HepG2 (cell line): ENCODE results near the gene CALR. TPM values are rescaled to one million over a fixed set of nuclear protein-coding genes. Genes with fewer than 3 reads are reported as not detected.

Experiments
- ARID4A ChIP-seq: sonication (generic); formaldehyde crosslinking; IDR thresholded peaks from 2 replicates; pipeline ENCODE4 v1.5.0; 2020; ENCODE audit warnings: mild to moderate bottlenecking, missing genetic modification reagents, borderline replicate concordance
- CBFB ChIP-seq: sonication (generic); formaldehyde crosslinking; IDR thresholded peaks from 2 replicates; pipeline ENCODE4 v1.4.0; 2020; ENCODE audit warnings: missing genetic modification reagents
- GATA4 ChIP-seq: sonication (generic); IDR thresholded peaks from 2 replicates; pipeline ENCODE4 v1.6.1; 2016; ENCODE audit warnings: antibody characterized with exemption, low read depth, borderline replicate concordance
- GLI4 ChIP-seq: sonication (generic); formaldehyde crosslinking; IDR thresholded peaks from 2 replicates; pipeline ENCODE4 v1.5.1; 2020; ENCODE audit warnings: missing genetic modification reagents, mild to moderate bottlenecking, moderate library complexity, borderline replicate concordance
- GTF3A ChIP-seq: sonication (generic); formaldehyde crosslinking; conservative IDR thresholded peaks from 2 replicates; pipeline ENCODE4 v1.4.0; 2020; ENCODE audit warnings: mild to moderate bottlenecking, missing genetic modification reagents
- LCORL ChIP-seq, 2 experiments: fragments of 450-650 bp in 1 of 2; sonication (generic) in 1 of 2; formaldehyde crosslinking in 1 of 2; IDR thresholded peaks; 2 replicates each; pipeline versions ENCODE4 v1.5.0 to v1.6.1; 2017 to 2020; ENCODE audit warnings: antibody characterized with exemption in 1 of 2, missing genetic modification reagents in 1 of 2
- MYNN ChIP-seq: sonication (generic); formaldehyde crosslinking; IDR thresholded peaks from 2 replicates; pipeline ENCODE4 v1.4.0; 2020; ENCODE audit warnings: mild to moderate bottlenecking, low read depth, missing genetic modification reagents
- RELA ChIP-seq: sonication (generic); formaldehyde crosslinking; IDR thresholded peaks from 2 replicates; pipeline ENCODE4 v1.4.0; 2020; ENCODE audit warnings: missing genetic modification reagents
- SNAI1 ChIP-seq: sonication (generic); formaldehyde crosslinking; IDR thresholded peaks from 2 replicates; pipeline ENCODE4 v1.5.0; 2020; ENCODE audit warnings: mild to moderate bottlenecking, missing genetic modification reagents, borderline replicate concordance
- SOX13 ChIP-seq, 3 experiments: fragments of 450-650 bp in 1 of 3; sonication (generic) in 1 of 3; formaldehyde crosslinking in 1 of 3; IDR thresholded peaks in 2 of 3; conservative IDR thresholded peaks in 1 of 3; 2 replicates each; pipeline versions ENCODE4 v1.5.0 to v1.6.1; 2016 to 2020; ENCODE audit warnings: antibody characterized with exemption in 1 of 3, mild to moderate bottlenecking in 1 of 3, missing compliant biosample characterization in 1 of 3, missing genetic modification reagents in 1 of 3, moderate library complexity in 1 of 3
- SRSF1 ChIP-seq: fragments of 200-400 bp; formaldehyde crosslinking; optimal IDR thresholded peaks from 2 replicates; pipeline ENCODE3; 2017; ENCODE audit warnings: mild to moderate bottlenecking, low read depth, low read length, moderate library complexity
- ZBTB40 ChIP-seq, 2 experiments: fragments of 450-650 bp in 1 of 2; sonication (generic) in 1 of 2; formaldehyde crosslinking in 1 of 2; IDR thresholded peaks; 2 replicates each; pipeline versions ENCODE4 v1.6.1 to v1.8.0; 2016 to 2022; ENCODE audit warnings: antibody characterized with exemption in 1 of 2, mild to moderate bottlenecking in 1 of 2, missing genetic modification reagents in 1 of 2
- ZNF431 ChIP-seq: sonication (generic); formaldehyde crosslinking; IDR thresholded peaks from 2 replicates; pipeline ENCODE4 v1.9.0; 2022; ENCODE audit warnings: missing genetic modification reagents, low read depth, mild to moderate bottlenecking, borderline replicate concordance
- polyA plus RNA-seq, 8 experiments: library from polyadenylated mRNA; depleted of rRNA in 3 of 8; stranded (reverse) in 7 of 8; unstranded in 1 of 8; fragments of >200 nt; fragmentation: Illumina TruSeq in 4 of 8; extraction: Trizol in 4 of 8; gene quantifications; 2 replicates each; pipeline versions ENCODE4 v1.2.1 to v1.2.3, GENCODE V29; 2011 to 2016; ENCODE audit warnings: low read depth in 4 of 8, missing spikeins in 1 of 8, mixed read lengths in 1 of 8; ENCODE audit not compliant: insufficient read depth in 1 of 8
- total RNA-seq, 5 experiments: library from RNA; depleted of rRNA; stranded (reverse); fragments of >200 nt; fragmentation: Illumina TruSeq; extraction: Trizol; gene quantifications; 2 replicates each; pipeline ENCODE4 v1.2.3, GENCODE V29; 2016; ENCODE audit warnings: low read depth in 1 of 5

Gene CALR
- total and polyA plus RNA-seq, 2 of the 13 experiments (the other 11 are each of a cell fraction or from before 2014, with no cell fraction given), result 898 to 934 TPM

GRCh38 chr19:12937927-12938778, at the start of gene CALR (continued):
- TF ChIP-seq ARID4A (CRISPR knock-in tag) (peak; percentile 90), GTF3A (no peak), SRSF1 (no peak), GATA4 (0 out of 2 replicates have a peak, but pooled peaks have one; percentile 22), RELA (CRISPR knock-in tag) (no peak), SNAI1 (CRISPR knock-in tag) (peak; percentile 91; the same call in 1 of the 2 replicates), MYNN (CRISPR knock-in tag) (no peak), ZNF431 (CRISPR knock-in tag) (no peak; the same call in 1 of the 2 replicates), LCORL (IDR thresholded peaks at IDR 0.05) (no peak), LCORL (CRISPR knock-in tag; IDR thresholded peaks at IDR 0.05) (peak; percentile 16; the same call in 1 of the 2 replicates), GLI4 (CRISPR knock-in tag) (peak; percentile 75; the same call in 1 of the 2 replicates), ZBTB40 (IDR thresholded peaks at IDR 0.05) (no peak), ZBTB40 (CRISPR knock-in tag; IDR thresholded peaks at IDR 0.05) (no peak), CBFB (CRISPR knock-in tag) (peak; percentile 60; the same call in 1 of the 2 replicates), SOX13 (IDR thresholded peaks at IDR 0.05) (peak; percentile 95), SOX13 (CRISPR knock-in tag; conservative IDR thresholded peaks at IDR 0.05 in 1 of 2, IDR thresholded peaks at IDR 0.05 in 1 of 2) (peak in 1 of 2 experiments; percentile 30; a peak in 2 of 4 replicates)
